HepG2 (cell line): ENCODE measurements around the gene C11orf68. TPM values are rescaled to one million over a fixed set of nuclear protein-coding genes. Genes with fewer than 3 reads are reported as not detected.

ENCODE experiments used
- ATF2 ChIP-seq: sonication (generic); formaldehyde crosslinking; IDR thresholded peaks from 2 replicates; pipeline ENCODE4 v1.4.0; 2020; ENCODE audit warnings: missing genetic modification reagents
- ATF7-NPFF ChIP-seq: sonication (generic); formaldehyde crosslinking; IDR thresholded peaks from 2 replicates; pipeline ENCODE4 v1.8.1; 2023; ENCODE audit warnings: mild to moderate bottlenecking, low read depth, missing genetic modification reagents, moderate library complexity
- ATM ChIP-seq: fragments of 450-650 bp; IDR thresholded peaks from 2 replicates; pipeline ENCODE4 v1.7.1; 2017; ENCODE audit warnings: mild to moderate bottlenecking, borderline replicate concordance
- BHLHE40 ChIP-seq: IDR thresholded peaks from 2 replicates; pipeline ENCODE4 v1.6.1; 2011; ENCODE audit warnings: low read length, improper control_type of control experiment
- ESRRA ChIP-seq: sonication (generic); formaldehyde crosslinking; IDR thresholded peaks from 2 replicates; pipeline ENCODE4 v1.5.1; 2020; ENCODE audit warnings: mild to moderate bottlenecking, low read depth, missing genetic modification reagents
- HIC2 ChIP-seq: sonication (generic); formaldehyde crosslinking; IDR thresholded peaks from 2 replicates; pipeline ENCODE4 v1.9.0; 2022; ENCODE audit warnings: low read depth, missing genetic modification reagents
- HIVEP1 ChIP-seq: sonication (generic); formaldehyde crosslinking; IDR thresholded peaks from 2 replicates; pipeline ENCODE4 v1.4.0; 2020; ENCODE audit warnings: mild to moderate bottlenecking, missing genetic modification reagents
- ISL2 ChIP-seq: sonication (generic); formaldehyde crosslinking; IDR thresholded peaks from 2 replicates; pipeline ENCODE4 v1.5.0; 2020; ENCODE audit warnings: missing genetic modification reagents
- KLF11 ChIP-seq: IDR thresholded peaks from 2 replicates; pipeline ENCODE4 v1.6.1; 2016; ENCODE audit warnings: missing compliant biosample characterization
- KMT2B ChIP-seq: IDR thresholded peaks from 2 replicates; pipeline ENCODE4 v1.6.1; 2016; ENCODE audit warnings: missing genetic modification reagents, missing compliant biosample characterization
- MYC ChIP-seq: sonication (generic); formaldehyde crosslinking; IDR thresholded peaks from 2 replicates; pipeline ENCODE4 v1.9.0; 2021; ENCODE audit warnings: missing genetic modification reagents, borderline replicate concordance
- PITX1 ChIP-seq: sonication (generic); formaldehyde crosslinking; IDR thresholded peaks from 2 replicates; pipeline ENCODE4 v1.5.1; 2020; ENCODE audit warnings: mild to moderate bottlenecking, missing genetic modification reagents
- PRPF4 ChIP-seq: fragments of 200-400 bp; formaldehyde crosslinking; IDR thresholded peaks from 2 replicates; pipeline ENCODE4 v1.6.1; 2016; ENCODE audit warnings: low read length, low read depth; ENCODE audit not compliant: poor library complexity, severe bottlenecking
- RFX3 ChIP-seq: IDR thresholded peaks from 2 replicates; pipeline ENCODE4 v1.6.1; 2016; ENCODE audit warnings: missing biosample characterization, missing genetic modification reagents
- RNF2 ChIP-seq: fragments of 450-650 bp; conservative IDR thresholded peaks from 2 replicates; pipeline ENCODE4 v1.6.1; 2016; ENCODE audit warnings: low read depth
- SKIL ChIP-seq: sonication (generic); formaldehyde crosslinking; IDR thresholded peaks from 2 replicates; pipeline ENCODE4 v1.8.0; 2022; ENCODE audit warnings: missing genetic modification reagents, mild to moderate bottlenecking, moderate library complexity, borderline replicate concordance
- TFE3 ChIP-seq: IDR thresholded peaks from 2 replicates; pipeline ENCODE4 v1.6.1; 2016
- YEATS4 ChIP-seq: sonication (generic); formaldehyde crosslinking; IDR thresholded peaks from 2 replicates; pipeline ENCODE4 v1.4.0; 2020; ENCODE audit warnings: missing genetic modification reagents, borderline replicate concordance
- ZFYVE20 ChIP-seq: sonication (generic); formaldehyde crosslinking; IDR thresholded peaks from 2 replicates; pipeline ENCODE4 v1.8.0; 2023; ENCODE audit warnings: low read depth, mild to moderate bottlenecking, moderate library complexity, missing genetic modification reagents, borderline replicate concordance
- ZNF225 ChIP-seq: sonication (generic); formaldehyde crosslinking; IDR thresholded peaks from 2 replicates; pipeline ENCODE4 v1.4.0; 2020; ENCODE audit warnings: mild to moderate bottlenecking, missing genetic modification reagents
- ZNF230 ChIP-seq: sonication (generic); formaldehyde crosslinking; IDR thresholded peaks from 2 replicates; pipeline ENCODE4 v1.4.0; 2020; ENCODE audit warnings: mild to moderate bottlenecking, missing genetic modification reagents
- ZNF644 ChIP-seq: IDR thresholded peaks from 2 replicates; pipeline ENCODE4 v1.6.1; 2016; ENCODE audit warnings: low read depth
- ZNF678 ChIP-seq: sonication (generic); formaldehyde crosslinking; IDR thresholded peaks from 2 replicates; pipeline ENCODE4 v1.4.0; 2020; ENCODE audit warnings: mild to moderate bottlenecking, missing genetic modification reagents
- ZNF713 ChIP-seq: sonication (generic); formaldehyde crosslinking; IDR thresholded peaks from 2 replicates; pipeline ENCODE4 v1.4.0; 2020; ENCODE audit warnings: mild to moderate bottlenecking, missing genetic modification reagents
- ZNF790 ChIP-seq: sonication (generic); formaldehyde crosslinking; IDR thresholded peaks from 2 replicates; pipeline ENCODE4 v1.8.0; 2022; ENCODE audit warnings: missing genetic modification reagents, mild to moderate bottlenecking, borderline replicate concordance
- polyA plus RNA-seq, 8 experiments: library from polyadenylated mRNA; depleted of rRNA in 3 of 8; stranded (reverse) in 7 of 8; unstranded in 1 of 8; fragments of >200 nt; fragmentation: Illumina TruSeq in 4 of 8; extraction: Trizol in 4 of 8; gene quantifications; 2 replicates each; pipeline versions ENCODE4 v1.2.1 to v1.2.3, GENCODE V29; 2011 to 2016; ENCODE audit warnings: low read depth in 4 of 8, missing spikeins in 1 of 8, mixed read lengths in 1 of 8; ENCODE audit not compliant: insufficient read depth in 1 of 8
- total RNA-seq, 5 experiments: library from RNA; depleted of rRNA; stranded (reverse); fragments of >200 nt; fragmentation: Illumina TruSeq; extraction: Trizol; gene quantifications; 2 replicates each; pipeline ENCODE4 v1.2.3, GENCODE V29; 2016; ENCODE audit warnings: low read depth in 1 of 5

The C11orf68 gene
- total and polyA plus RNA-seq, 2 of the 13 experiments (the other 11 are each of a cell fraction or from before 2014, with no cell fraction given): 8.4 to 28.3 TPM

- TF ChIP-seq TFE3 (CRISPR knock-in tag) (no peak), ISL2 (CRISPR knock-in tag) (peak; percentile 72), YEATS4 (CRISPR knock-in tag) (peak; percentile 85; the same call in 1 of the 2 replicates), SKIL (CRISPR knock-in tag) (no peak; the same call in 1 of the 2 replicates), HIVEP1 (CRISPR knock-in tag) (peak; percentile 55; the same call in 1 of the 2 replicates), RFX3 (CRISPR knock-in tag) (no peak), ZNF678 (CRISPR knock-in tag) (no peak), HIC2 (CRISPR knock-in tag) (0 out of 2 replicates have a peak, but pooled peaks have one; percentile 33), ZNF790 (CRISPR knock-in tag) (no peak), KLF11 (CRISPR knock-in tag) (no peak; the same call in 1 of the 2 replicates), ZNF230 (CRISPR knock-in tag) (no peak), ATF2 (CRISPR knock-in tag) (peak; percentile 56; the same call in 1 of the 2 replicates), PITX1 (CRISPR knock-in tag) (peak; percentile 72), ZNF644 (CRISPR knock-in tag) (no peak), ZNF713 (no peak), ATM (no peak), RNF2 (no peak; the same call in none of the 2 replicates), PRPF4 (no peak), ZFYVE20 (CRISPR knock-in tag) (no peak), ESRRA (no peak), BHLHE40 (peak; percentile 51; the same call in 1 of the 2 replicates), ATF7-NPFF (CRISPR knock-in tag) (peak; percentile 83), MYC (CRISPR knock-in tag) (peak; percentile 71), ZNF225 (CRISPR knock-in tag) (no peak), KMT2B (CRISPR knock-in tag) (no peak; the same call in 1 of the 2 replicates)
Measured at GRCh38 chr11:65888163-65888814, 30.6 kb downstream of the C11orf68 start, which contains the start of gene FIBP (continued).
